K562 (cell line): Measurements from ENCODE around the gene KLK7. TPM values are rescaled to one million over a fixed set of nuclear protein-coding genes. Genes with fewer than 3 reads are reported as not detected.

ENCODE experiments used
- ATAC-seq: fragments of 200-7000 bp; cut with Tn5 transposase; 3 replicates; pipeline ENCODE4 v1.9.1; 2020; ENCODE audit warnings: moderate library complexity
- BruUV-seq: library from RNA; stranded (reverse); fragments of 400-500 nt; replicated peaks from 2 replicates; lab custom pipeline; 2021; lab: Mats Ljungman, UMichigan
- CTCF ChIA-PET: fragments of 300-600 bp; formaldehyde crosslinking; extraction: SDS; loops from one replicate; lab custom pipeline; 2021; ENCODE audit warnings: low intra/inter-chr PET ratio; lab: Yijun Ruan, JAX
- POLR2A ChIA-PET: fragments of 300-600, 350-650 bp; sonication (Branson Sonifier 250); formaldehyde crosslinking; extraction: SDS; loops from one replicate; lab custom pipeline; 2021; ENCODE audit warnings: antibody characterized with exemption, inconsistent platforms; lab: Yijun Ruan, JAX
- DNase-seq, 4 experiments: peaks; one replicate each; pipeline versions ENCODE4 v3.0.0 to v3.0.0-alpha.2; 2011 to 2018; ENCODE audit warnings: low spot score in 3 of 4, mixed read lengths in 3 of 4; ENCODE audit errors: extremely low read depth in 1 of 4
- FAIRE-seq: peaks from 2 replicates; lab custom pipeline; 2011; peaks lifted over from hg19 to GRCh38; lab: Jason Lieb, UNC
- H2AFZ ChIP-seq: 2 replicates; pipeline ENCODE4 v1.6.0; 2011; ENCODE audit warnings: low read depth, low read length, control low read depth, inconsistent platforms
- H3K27ac ChIP-seq: fragments of 200-600 bp; 3 replicates; pipeline ENCODE4 v1.8.0; 2011; ENCODE audit warnings: low read depth, mild to moderate bottlenecking, control low read depth, inconsistent platforms, low read length, moderate library complexity, mixed read lengths; ENCODE audit errors: extremely low read depth
- H3K27me3 ChIP-seq, 2 experiments: fragments of 300-600 bp in 1 of 2; 2 replicates in 1 of 2; 3 replicates in 1 of 2; pipeline versions ENCODE4 v1.6.0 to v1.8.0; 2011; ENCODE audit warnings: inconsistent platforms in 2 of 2, low read length in 2 of 2, mild to moderate bottlenecking in 1 of 2, mixed read lengths in 1 of 2, moderate library complexity in 1 of 2; ENCODE audit not compliant: control insufficient read depth in 2 of 2, insufficient read depth in 2 of 2
- H3K36me3 ChIP-seq: fragments of 300-600 bp; 3 replicates; pipeline ENCODE4 v1.8.0; 2011; ENCODE audit warnings: mild to moderate bottlenecking, low read length, inconsistent platforms; ENCODE audit not compliant: control insufficient read depth, insufficient read depth
- H3K4me1 ChIP-seq, 2 experiments: fragments of 200-600 bp in 1 of 2; replicated peaks in 1 of 2; 2 replicates in 1 of 2; 3 replicates in 1 of 2; pipeline versions ENCODE4 v1.5.1 to v1.8.0; 2011; ENCODE audit warnings: inconsistent platforms in 2 of 2, low read length in 2 of 2, mild to moderate bottlenecking in 1 of 2, mixed read lengths in 1 of 2, moderate library complexity in 1 of 2; ENCODE audit not compliant: control insufficient read depth in 2 of 2, insufficient read depth in 2 of 2
- H3K4me2 ChIP-seq: 2 replicates; pipeline ENCODE4 v1.6.1; 2011; ENCODE audit warnings: low read length, control low read depth, inconsistent platforms, mixed read lengths; ENCODE audit not compliant: insufficient read depth
- H3K4me3 ChIP-seq: fragments of 200-600 bp; sonication (generic), shearing (Covaris generic); 2 replicates; pipeline ENCODE4 v1.5.1; 2016; ENCODE audit warnings: control low read depth, inconsistent platforms
- H3K79me2 ChIP-seq: fragments of 200-600 bp; 3 replicates; pipeline ENCODE4 v1.8.0; 2011; ENCODE audit warnings: low read length, inconsistent platforms; ENCODE audit not compliant: control insufficient read depth, insufficient read depth
- H3K9ac ChIP-seq, 2 experiments: 2 replicates each; pipeline versions ENCODE4 v1.6.0 to v1.6.1; 2011; ENCODE audit warnings: low read depth in 2 of 2, low read length in 2 of 2, control low read depth in 1 of 2, inconsistent platforms in 1 of 2, mild to moderate bottlenecking in 1 of 2, mixed read lengths in 1 of 2; ENCODE audit not compliant: insufficient read depth in 1 of 2
- H3K9me1 ChIP-seq: one replicate; pipeline ENCODE4 v1.6.0; 2011; ENCODE audit warnings: inconsistent platforms, mild to moderate bottlenecking, low read length, moderate library complexity; ENCODE audit not compliant: control insufficient read depth, insufficient read depth
- H3K9me3 ChIP-seq: replicated peaks from 2 replicates; pipeline ENCODE4 v1.5.1; 2011; ENCODE audit warnings: low read depth, low read length, inconsistent platforms; ENCODE audit not compliant: control insufficient read depth, insufficient read depth
- H4K20me1 ChIP-seq: replicated peaks from 2 replicates; pipeline ENCODE4 v1.6.1; 2011; ENCODE audit warnings: low read length, inconsistent platforms, mixed read lengths; ENCODE audit not compliant: control insufficient read depth, insufficient read depth
- ATF2 ChIP-seq: sonication (generic); formaldehyde crosslinking; IDR thresholded peaks from 2 replicates; pipeline ENCODE4 v1.8.1; 2022; ENCODE audit warnings: missing genetic modification reagents
- BCOR ChIP-seq: fragments of 450-650 bp; IDR thresholded peaks from 2 replicates; pipeline ENCODE4 v1.6.1; 2016
- CTCF ChIP-seq, 3 experiments: IDR thresholded peaks in 2 of 3; conservative IDR thresholded peaks in 1 of 3; 2 replicates each; pipeline ENCODE4 v1.5.1; 2011 to 2012; ENCODE audit warnings: low read length in 3 of 3, mild to moderate bottlenecking in 3 of 3, control low read depth in 2 of 3, improper control_type of control experiment in 1 of 3, inconsistent platforms in 1 of 3, low read depth in 1 of 3, mixed read lengths in 1 of 3, moderate library complexity in 1 of 3; ENCODE audit not compliant: insufficient read depth in 2 of 3
- E2F4 ChIP-seq: sonication (generic); formaldehyde crosslinking; IDR thresholded peaks from 2 replicates; pipeline ENCODE4 v1.8.0; 2022; ENCODE audit warnings: mild to moderate bottlenecking, low read depth, missing genetic modification reagents
- EP300 ChIP-seq: IDR thresholded peaks from 2 replicates; pipeline ENCODE4 v1.6.1; 2012; ENCODE audit warnings: low read length, improper control_type of control experiment
- FUS ChIP-seq: fragments of 200-400 bp; formaldehyde crosslinking; optimal IDR thresholded peaks from 2 replicates; pipeline ENCODE3; 2017; ENCODE audit warnings: low read depth, low read length
- HDAC2 ChIP-seq: fragments of 450-650 bp; IDR thresholded peaks from 2 replicates; pipeline ENCODE4 v1.6.1; 2016; ENCODE audit warnings: mild to moderate bottlenecking
- MED1 ChIP-seq: sonication (generic); formaldehyde crosslinking; IDR thresholded peaks from 2 replicates; pipeline ENCODE4 v1.8.1; 2023; ENCODE audit warnings: missing genetic modification reagents, borderline replicate concordance
- MTA2 ChIP-seq: fragments of 450-650 bp; IDR thresholded peaks from 2 replicates; pipeline ENCODE4 v1.6.1; 2016; ENCODE audit warnings: low read depth
- NCOA2 ChIP-seq, 2 experiments: fragments of 450-650 bp; IDR thresholded peaks; 2 replicates each; pipeline ENCODE4 v1.6.1; 2018; ENCODE audit warnings: mild to moderate bottlenecking in 2 of 2, moderate library complexity in 1 of 2; ENCODE audit not compliant: partially characterized antibody in 2 of 2
- NUFIP1 ChIP-seq: fragments of 450-650 bp; IDR thresholded peaks from 2 replicates; pipeline ENCODE4 v1.6.1; 2018; ENCODE audit not compliant: partially characterized antibody
- RBM25 ChIP-seq: fragments of 200-400 bp; formaldehyde crosslinking; IDR thresholded peaks from 2 replicates; pipeline ENCODE4 v1.6.1; 2018; ENCODE audit warnings: low read length, low read depth, moderate library complexity; ENCODE audit not compliant: severe bottlenecking
- TFAM ChIP-seq: fragments of 250-450 bp; sonication (Bioruptor Pico); conservative IDR thresholded peaks from 2 replicates; pipeline ENCODE4 v1.5.0; 2021; ENCODE audit warnings: mild to moderate bottlenecking, moderate library complexity
- ZBTB43 ChIP-seq: sonication (generic); formaldehyde crosslinking; IDR thresholded peaks from 2 replicates; pipeline ENCODE4 v1.8.0; 2023; ENCODE audit warnings: mild to moderate bottlenecking, missing genetic modification reagents
- ZNF24 ChIP-seq: fragments of 450-650 bp; IDR thresholded peaks from 2 replicates; pipeline ENCODE4 v1.6.1; 2016
- ZNF280B ChIP-seq: fragments of 250-450 bp; sonication (Bioruptor Pico); IDR thresholded peaks from 2 replicates; pipeline ENCODE4 v1.5.1; 2021; ENCODE audit warnings: mild to moderate bottlenecking
- ZNF717 ChIP-seq: fragments of 250-450 bp; sonication (Bioruptor Pico); IDR thresholded peaks from 2 replicates; pipeline ENCODE4 v1.5.0; 2021
- WGBS: fragments of 100-300 bp; shearing (Covaris generic); methylation state at CpG from one replicate; pipeline ENCODE4 v1.1.6; 2016; ENCODE audit warnings: low coverage, mixed read lengths; ENCODE audit not compliant: insufficient coverage; ENCODE audit errors: missing lambda C conversion rate; 5-methylcytosine and 5-hydroxymethylcytosine counted together
- in situ Hi-C: fragments of 300-500 bp; cut with MboI; formaldehyde crosslinking; loops from 4 replicates; pipeline ENCODE4 v1.15.0; 2018; ENCODE audit warnings: inconsistent platforms, mixed read lengths
- intact Hi-C: fragments of 100-400 bp; cut with micrococcal nuclease; formaldehyde crosslinking; loops from 2 replicates; pipeline ENCODE4 v1.14.2; 2022
- polyA plus RNA-seq, 8 experiments: library from polyadenylated mRNA; depleted of rRNA in 4 of 8; stranded (reverse) in 5 of 8; unstranded in 3 of 8; fragments of >200 nt; fragmentation: Nextera tagmentation in 2 of 8; fragmentation: Illumina TruSeq in 1 of 8; extraction: Ambion mirVana in 2 of 8; extraction: Trizol in 1 of 8; gene quantifications; 2 replicates each; pipeline versions ENCODE4 v1.2.1 to v1.2.3, GENCODE V29; 2011 to 2014; ENCODE audit warnings: inconsistent platforms in 1 of 8, missing spikeins in 1 of 8
- total RNA-seq, 7 experiments: library from RNA; depleted of rRNA in 6 of 7; stranded (reverse); fragments of >200 nt in 6 of 7; fragmentation: Illumina TruSeq in 2 of 7; extraction: Trizol in 2 of 7; gene quantifications; 2 replicates each; pipeline versions ENCODE4 v1.2.1 to v1.2.3, GENCODE V29; 2011 to 2021; ENCODE audit warnings: low replicate concordance in 1 of 7

KLK7 gene
- total and polyA plus RNA-seq, 9 of the 15 experiments (the other 6 are each of a cell fraction or from before 2014, with no cell fraction given), result 0.03 TPM; not detected in 8

GRCh38 chr19:50998686-50999085, 15.0 kb upstream of the KLK7 start:
- H3K4me3 ChIP-seq, result no peak overlapping the region
- no peak overlapping the region for H3K9ac ChIP-seq
- no peak overlapping the region for H2AFZ ChIP-seq
- H3K27ac ChIP-seq, result no peak overlapping the region
- no peaks in the 10 kb centered on the region for H3K79me2 ChIP-seq
- intact Hi-C loops (no loop called here), in situ Hi-C loops (no loop called here)
- H3K9me1 ChIP-seq, result no peaks in the 10 kb centered on the region
- no peak for TF ChIP-seq ZBTB43 (CRISPR knock-in tag)
- TF ChIP-seq ZNF280B, result no peak
- TF ChIP-seq NUFIP1, result no peak
- no peak for TF ChIP-seq E2F4 (CRISPR knock-in tag)
- TF ChIP-seq RBM25, result peak; percentile 64
- TF ChIP-seq MTA2, result no peak
- no peak for TF ChIP-seq CTCF (IDR thresholded peaks at IDR 0.05 in 2 of 3, conservative IDR thresholded peaks at IDR 0.05 in 1 of 3; ENCODE audit: insufficient read depth in 2 of 3, low read depth in 1 of 3, low read length in 3 of 3)
- no peak for TF ChIP-seq TFAM (CRISPR knock-in tag)
- TF ChIP-seq BCOR, result 0 out of 2 replicates have a peak, but pooled peaks have one; percentile 18
- peak; percentile 68; the same call in 1 of the 2 replicates for TF ChIP-seq ZNF24
- no peak for TF ChIP-seq NCOA2 (IDR thresholded peaks at IDR 0.05; ENCODE audit: partially characterized antibody in 2 of 2)
- TF ChIP-seq MED1, result no peak
- TF ChIP-seq ZNF717 (CRISPR knock-in tag), result no peak
- no peak for TF ChIP-seq FUS
- no peak for TF ChIP-seq EP300
- no peak for TF ChIP-seq HDAC2
- no peak for TF ChIP-seq ATF2 (CRISPR knock-in tag)
- 5% methylated on average over 4 of the region's 4 CpGs for WGBS
- DNase-seq, result no peak
- ChIA-PET CTCF (no interaction called here), POLR2A (interaction anchor here (1.1 to 1.2 kb wide), 2 partner anchors 11 to 18 kb away, joined by 3 read pairs; no protein-coding TSS in a partner anchor)
- peaks cover 0 to 15% of the 10 kb centered on the region in 2 experiments; a peak in 3 of 5 replicates for H3K27me3 ChIP-seq
- no peaks in the 10 kb centered on the region; the same call in 1 of the 2 replicates for H3K9me3 ChIP-seq
- no peak for ATAC-seq
- no peak for FAIRE-seq
- H3K4me2 ChIP-seq, result no peak overlapping the region
- no peaks in the 10 kb centered on the region for H4K20me1 ChIP-seq
- no TSS peak for BruUV-seq
- peaks cover 19 to 32% of the 10 kb centered on the region in 2 experiments; a peak in 4 of 5 replicates for H3K4me1 ChIP-seq
- H3K36me3 ChIP-seq, result no peaks in the 10 kb centered on the region
